GM23248 (cell line): ENCODE measurements around the gene METTL15. TPM values are rescaled to one million over a fixed set of nuclear protein-coding genes. Genes with fewer than 3 reads are reported as not detected.

Experiments
- DNase-seq: peaks from one replicate; pipeline ENCODE4 v3.0.0-alpha.2; 2015
- H2AFZ ChIP-seq: fragments of 200-600 bp; sonication (generic); 2 replicates; pipeline ENCODE4 v1.6.1; 2016; ENCODE audit warnings: antibody characterized with exemption
- H3F3A ChIP-seq: fragments of 200-600 bp; sonication (generic); 2 replicates; pipeline ENCODE4 v1.6.1; 2016; ENCODE audit warnings: mild to moderate bottlenecking, antibody characterized with exemption, mixed run types; ENCODE audit not compliant: insufficient read depth
- H3K27ac ChIP-seq: fragments of 200-600 bp; sonication (generic); 2 replicates; pipeline ENCODE4 v1.5.1; 2016; ENCODE audit warnings: mild to moderate bottlenecking
- H3K27me3 ChIP-seq: fragments of 200-600 bp; sonication (generic); replicated peaks from 2 replicates; pipeline ENCODE4 v1.6.1; 2016; ENCODE audit warnings: mild to moderate bottlenecking; ENCODE audit not compliant: insufficient read depth
- H3K36me3 ChIP-seq: fragments of 200-600 bp; sonication (generic); 2 replicates; pipeline ENCODE4 v1.6.1; 2016; ENCODE audit warnings: low read depth, mild to moderate bottlenecking
- H3K4me1 ChIP-seq: fragments of 200-600 bp; sonication (generic); 2 replicates; pipeline ENCODE4 v1.6.1; 2016; ENCODE audit warnings: mild to moderate bottlenecking; ENCODE audit not compliant: insufficient read depth
- H3K4me2 ChIP-seq: fragments of 200-600 bp; sonication (generic); one replicate; pipeline ENCODE4 v1.6.1; 2016; ENCODE audit warnings: mild to moderate bottlenecking; ENCODE audit not compliant: unreplicated experiment
- H3K4me3 ChIP-seq: fragments of 200-600 bp; sonication (generic); 2 replicates; pipeline ENCODE4 v1.5.1; 2016; ENCODE audit warnings: mild to moderate bottlenecking
- H3K79me2 ChIP-seq: fragments of 200-600 bp; sonication (generic); 2 replicates; pipeline ENCODE4 v1.6.1; 2016; ENCODE audit warnings: mild to moderate bottlenecking; ENCODE audit not compliant: insufficient read depth
- H3K9ac ChIP-seq: fragments of 200-600 bp; sonication (generic); 2 replicates; pipeline ENCODE4 v1.6.1; 2016; ENCODE audit warnings: mild to moderate bottlenecking
- H3K9me2 ChIP-seq: fragments of 200-600 bp; sonication (generic); 2 replicates; pipeline ENCODE4 v1.6.1; 2016; ENCODE audit warnings: mixed run types, mild to moderate bottlenecking, moderate library complexity; ENCODE audit not compliant: insufficient read depth
- H3K9me3 ChIP-seq: fragments of 200-600 bp; sonication (generic); one replicate; pipeline ENCODE4 v1.6.1; 2017; ENCODE audit warnings: low read depth
- H4K20me1 ChIP-seq: fragments of 200-600 bp; sonication (generic); 2 replicates; pipeline ENCODE4 v1.6.0; 2016; ENCODE audit not compliant: insufficient read depth
- EZH2 ChIP-seq: fragments of 200-600 bp; sonication (generic); IDR thresholded peaks from 2 replicates; pipeline ENCODE4 v1.6.1; 2018; ENCODE audit warnings: antibody characterized with exemption, mild to moderate bottlenecking; ENCODE audit not compliant: insufficient read depth, poor library complexity, severe bottlenecking
- EZH2phosphoT487 ChIP-seq: fragments of 200-600 bp; sonication (generic); IDR thresholded peaks from 2 replicates; pipeline ENCODE4 v1.6.1; 2018; ENCODE audit warnings: antibody characterized with exemption, moderate library complexity, mild to moderate bottlenecking, low read depth; ENCODE audit not compliant: insufficient read depth
- WGBS, 2 experiments: methylation state at CpG; one replicate each; pipeline ENCODE4 v1.1.6; 2015 to 2017; ENCODE audit warnings: low lambda C conversion rate in 2 of 2, low coverage in 1 of 2; ENCODE audit errors: missing lambda C conversion rate in 2 of 2; 5-methylcytosine and 5-hydroxymethylcytosine counted together
- in situ Hi-C: fragments of 300-500 bp; cut with MboI; formaldehyde crosslinking; loops from 2 replicates; pipeline ENCODE4 v1.15.0; 2020
- polyA plus RNA-seq: library from polyadenylated mRNA; unstranded; fragments of >200 nt; fragmentation: Nextera tagmentation; extraction: Ambion mirVana; gene quantifications from 2 replicates; pipeline ENCODE4 v1.2.1, GENCODE V29; 2016
- total RNA-seq: library from RNA; depleted of rRNA; stranded (reverse); fragments of >200 nt; shearing (Covaris generic); gene quantifications from 2 replicates; pipeline ENCODE4 v1.2.3, GENCODE V29; 2014

METTL15 gene
- total and polyA plus RNA-seq, 2 experiments from 2014 or later, result 13.1 to 15.9 TPM

DNA sequence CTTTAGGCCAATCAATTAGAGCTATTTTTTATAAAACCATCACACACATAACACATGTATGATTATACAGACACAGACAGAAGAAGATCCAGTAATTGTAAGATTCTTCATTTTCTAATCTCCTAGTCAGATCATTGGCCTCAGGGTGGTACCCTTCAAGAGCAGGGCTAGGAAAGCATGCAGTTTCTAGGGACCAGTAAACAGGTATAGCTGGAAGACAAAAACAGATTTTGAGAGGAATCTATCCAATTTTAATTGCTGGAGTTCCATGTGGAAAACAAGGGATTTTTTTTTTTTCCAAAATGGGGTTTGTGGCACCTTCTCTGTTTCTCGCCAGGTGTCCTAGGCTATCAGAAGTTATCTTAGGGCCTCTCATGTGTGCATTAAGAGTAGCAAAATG is 29.6 kb downstream of the METTL15 start:
- Histone ChIP-seq H3K9me2 (no peaks in the 10 kb centered on the region), H3F3A (no peaks in the 10 kb centered on the region; the same call in 1 of the 2 replicates), H3K9me3 (no peaks in the 10 kb centered on the region), H3K27ac (no peak overlapping the region), H3K9ac (no peak overlapping the region), H3K36me3 (peaks cover 30% of the 10 kb centered on the region), H4K20me1 (no peaks in the 10 kb centered on the region), H3K4me2 (no peak overlapping the region), H3K27me3 (no peaks in the 10 kb centered on the region), H3K4me3 (no peak overlapping the region), H3K4me1 (peaks cover 4% of the 10 kb centered on the region), H2AFZ (no peak overlapping the region), H3K79me2 (0 out of 2 replicates have a peak, but pooled peaks cover 6% of the 10 kb centered on the region)
- in situ Hi-C loops, result no loop called here
- no peak for DNase-seq
- WGBS, 2 experiments, result 96 to 100% methylated on average over 1 of the region's 1 CpG
- TF ChIP-seq EZH2phosphoT487, result no peak
- TF ChIP-seq EZH2, result no peak

DNA sequence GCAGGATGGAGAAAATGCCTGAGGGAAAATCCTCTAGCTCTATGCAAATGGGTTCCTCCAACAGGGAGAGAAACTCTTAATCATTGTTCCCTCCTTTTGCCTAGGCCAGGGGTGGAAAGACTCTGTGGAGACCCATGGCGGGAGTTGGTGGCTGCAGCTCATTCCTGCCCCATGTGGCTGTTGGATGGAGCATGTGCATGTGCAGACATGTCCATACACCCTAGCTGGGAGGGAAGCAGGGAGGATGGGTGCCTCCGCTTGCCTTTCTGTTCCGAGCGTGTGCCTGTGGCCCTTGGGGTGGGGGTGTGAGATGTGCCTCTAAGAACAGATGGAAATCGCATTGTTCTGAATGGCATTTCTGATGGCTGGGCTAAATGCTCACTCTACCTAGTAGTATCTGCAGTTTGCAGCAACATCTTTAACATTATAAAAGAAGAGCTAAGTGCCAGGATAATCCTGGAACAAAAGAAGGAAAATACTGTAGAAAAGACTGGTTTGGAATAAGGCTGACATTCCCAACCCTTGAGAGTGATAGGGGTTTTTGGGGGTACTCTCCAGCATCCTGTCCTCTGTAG is 31.7 kb downstream of the METTL15 start:
- Histone ChIP-seq H3K27ac (no peak overlapping the region), H3K9me3 (no peaks in the 10 kb centered on the region), H3F3A (peaks cover 14% of the 10 kb centered on the region), H3K79me2 (0 out of 2 replicates have a peak, but pooled peaks cover 20% of the 10 kb centered on the region), H3K36me3 (peaks cover 30% of the 10 kb centered on the region), H3K4me3 (no peak overlapping the region), H3K27me3 (no peaks in the 10 kb centered on the region), H3K4me1 (peaks cover 4% of the 10 kb centered on the region; the same call in 1 of the 2 replicates), H2AFZ (no peak overlapping the region), H3K4me2 (no peak overlapping the region), H4K20me1 (no peaks in the 10 kb centered on the region), H3K9ac (no peak overlapping the region), H3K9me2 (no peaks in the 10 kb centered on the region)
- DNase-seq, result no peak
- 95 to 100% methylated on average over 5 of the region's 5 CpGs for WGBS, 2 experiments
- in situ Hi-C loops, result no loop called here
- TF ChIP-seq EZH2phosphoT487 (no peak), EZH2 (no peak)

DNA sequence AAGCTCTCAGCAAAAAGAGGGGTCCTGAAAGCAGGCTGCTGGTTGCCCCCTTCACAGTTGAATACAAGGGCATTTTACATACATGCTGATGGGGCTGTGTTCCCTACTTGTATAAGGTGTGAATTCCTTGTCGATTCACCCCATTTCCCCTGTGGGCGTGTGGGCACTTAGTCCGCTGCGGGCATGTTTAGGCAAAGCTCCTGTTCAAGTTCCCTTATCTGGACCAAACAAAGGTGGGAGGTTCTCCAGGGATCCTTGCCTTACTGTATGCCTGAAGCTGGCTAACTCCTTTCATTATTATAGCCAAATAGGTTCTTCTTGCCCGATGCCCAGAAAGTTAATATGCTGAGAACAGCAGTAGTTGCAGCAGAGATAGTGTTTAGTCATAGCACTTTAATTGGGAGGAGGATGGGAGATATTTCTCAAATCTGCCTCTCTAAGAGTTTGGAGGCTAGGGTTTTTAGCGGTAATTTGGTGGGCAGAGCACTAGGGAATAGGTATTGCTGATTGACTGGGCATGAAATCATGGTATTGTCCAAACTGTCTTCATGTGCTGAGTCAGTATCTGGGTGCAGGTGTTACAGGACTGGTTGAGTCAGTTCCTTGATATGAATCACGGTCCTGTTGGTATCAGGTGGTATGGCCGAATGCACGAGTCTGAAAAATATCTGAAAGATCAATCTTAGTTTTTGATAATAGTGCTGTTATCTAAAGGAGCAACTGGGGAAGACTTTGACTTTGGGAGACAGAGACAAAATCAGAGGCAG is 32.7 kb downstream of the METTL15 start:
- Histone ChIP-seq H3K27ac (no peak overlapping the region), H4K20me1 (no peaks in the 10 kb centered on the region), H3K27me3 (no peaks in the 10 kb centered on the region), H3K4me1 (peaks cover 12% of the 10 kb centered on the region), H3K9me2 (no peaks in the 10 kb centered on the region), H2AFZ (no peak overlapping the region), H3F3A (peaks cover 19% of the 10 kb centered on the region), H3K9ac (no peak overlapping the region), H3K36me3 (peaks cover 26% of the 10 kb centered on the region), H3K9me3 (no peaks in the 10 kb centered on the region), H3K4me3 (no peak overlapping the region), H3K79me2 (0 out of 2 replicates have a peak, but pooled peaks cover 17% of the 10 kb centered on the region), H3K4me2 (no peak overlapping the region)
- in situ Hi-C loops, result no loop called here
- DNase-seq, result no peak
- TF ChIP-seq EZH2phosphoT487, result no peak
- TF ChIP-seq EZH2, result no peak
- 97% methylated on average over 9 of the region's 9 CpGs for WGBS, 2 experiments

DNA sequence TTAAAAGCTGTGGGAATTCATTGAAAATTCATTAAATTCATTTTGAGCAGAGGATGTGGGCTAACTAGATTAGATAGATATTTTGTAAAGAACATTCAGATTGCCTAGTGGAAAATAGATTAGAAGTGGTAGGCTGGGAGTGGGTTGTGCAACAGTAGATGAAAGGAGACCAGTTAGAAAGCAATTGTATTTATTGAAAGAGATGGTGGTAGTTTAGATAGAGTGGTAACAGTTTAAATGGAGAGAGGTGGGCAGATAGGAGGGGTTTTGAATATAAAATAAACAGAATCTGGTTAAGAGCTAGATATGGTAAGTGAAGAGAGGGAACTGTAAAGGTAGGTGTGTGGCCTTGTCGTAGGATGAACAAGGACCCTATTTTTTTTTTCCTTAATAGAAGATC is 34.5 kb downstream of the METTL15 start:
- Histone ChIP-seq H2AFZ (no peak overlapping the region), H3K79me2 (peaks cover 30% of the 10 kb centered on the region), H3K4me2 (no peak overlapping the region), H4K20me1 (no peaks in the 10 kb centered on the region), H3K36me3 (peaks cover 9% of the 10 kb centered on the region; the same call in 1 of the 2 replicates), H3F3A (peaks cover 21% of the 10 kb centered on the region), H3K4me1 (peaks cover 25% of the 10 kb centered on the region), H3K9me2 (peaks cover under 1% of the 10 kb centered on the region; the same call in 1 of the 2 replicates), H3K27me3 (no peaks in the 10 kb centered on the region), H3K9ac (no peak overlapping the region), H3K9me3 (no peaks in the 10 kb centered on the region), H3K27ac (no peak overlapping the region), H3K4me3 (no peak overlapping the region)
- DNase-seq, result no peak
- in situ Hi-C loops, result no loop called here
- TF ChIP-seq EZH2 (no peak), EZH2phosphoT487 (no peak)
- WGBS, 2 experiments, result 100% methylated on average over 1 of the region's 1 CpG
